Ishikawa (cell line): Measurements from ENCODE around the gene ACSL1.

Experiments used
- CEBPB ChIP-seq: IDR thresholded peaks from 2 replicates; pipeline ENCODE4 v1.6.1; 2012
- CREB1 ChIP-seq: IDR thresholded peaks from 2 replicates; pipeline ENCODE4 v1.6.1; 2012; ENCODE audit warnings: low read depth
- EGR1 ChIP-seq: IDR thresholded peaks from 2 replicates; pipeline ENCODE4 v1.6.1; 2012
- EP300 ChIP-seq: IDR thresholded peaks from 2 replicates; pipeline ENCODE4 v1.6.1; 2012; ENCODE audit warnings: borderline replicate concordance
- FOXM1 ChIP-seq: IDR thresholded peaks from 2 replicates; pipeline ENCODE4 v1.6.1; 2012; ENCODE audit warnings: low read depth, borderline replicate concordance
- MAX ChIP-seq: IDR thresholded peaks from 2 replicates; pipeline ENCODE4 v1.6.1; 2012
- NFIC ChIP-seq: IDR thresholded peaks from 2 replicates; pipeline ENCODE4 v1.6.1; 2012
- RAD21 ChIP-seq: IDR thresholded peaks from 2 replicates; pipeline ENCODE4 v1.6.1; 2012; ENCODE audit warnings: low read depth
- TAF1 ChIP-seq: IDR thresholded peaks from 2 replicates; pipeline ENCODE4 v1.6.1; 2012; ENCODE audit warnings: low read depth, mild to moderate bottlenecking
- TCF12 ChIP-seq: IDR thresholded peaks from 2 replicates; pipeline ENCODE4 v1.6.1; 2012; ENCODE audit warnings: low read depth
- TEAD4 ChIP-seq: IDR thresholded peaks from 2 replicates; pipeline ENCODE4 v1.6.1; 2012
- YY1 ChIP-seq: IDR thresholded peaks from 2 replicates; pipeline ENCODE4 v1.6.1; 2012; ENCODE audit warnings: low read depth
- ZBTB7A ChIP-seq: IDR thresholded peaks from 2 replicates; pipeline ENCODE4 v1.6.1; 2012; ENCODE audit warnings: low read depth
- TF ChIP-seq, protein P1 (sequence below): IDR thresholded peaks from 2 replicates; pipeline ENCODE4 v1.6.1; 2012
- TF ChIP-seq, protein P2 (sequence below): IDR thresholded peaks from 2 replicates; pipeline ENCODE4 v1.6.1; 2012; ENCODE audit warnings: low read depth, mild to moderate bottlenecking

The ACSL1 gene

DNA sequence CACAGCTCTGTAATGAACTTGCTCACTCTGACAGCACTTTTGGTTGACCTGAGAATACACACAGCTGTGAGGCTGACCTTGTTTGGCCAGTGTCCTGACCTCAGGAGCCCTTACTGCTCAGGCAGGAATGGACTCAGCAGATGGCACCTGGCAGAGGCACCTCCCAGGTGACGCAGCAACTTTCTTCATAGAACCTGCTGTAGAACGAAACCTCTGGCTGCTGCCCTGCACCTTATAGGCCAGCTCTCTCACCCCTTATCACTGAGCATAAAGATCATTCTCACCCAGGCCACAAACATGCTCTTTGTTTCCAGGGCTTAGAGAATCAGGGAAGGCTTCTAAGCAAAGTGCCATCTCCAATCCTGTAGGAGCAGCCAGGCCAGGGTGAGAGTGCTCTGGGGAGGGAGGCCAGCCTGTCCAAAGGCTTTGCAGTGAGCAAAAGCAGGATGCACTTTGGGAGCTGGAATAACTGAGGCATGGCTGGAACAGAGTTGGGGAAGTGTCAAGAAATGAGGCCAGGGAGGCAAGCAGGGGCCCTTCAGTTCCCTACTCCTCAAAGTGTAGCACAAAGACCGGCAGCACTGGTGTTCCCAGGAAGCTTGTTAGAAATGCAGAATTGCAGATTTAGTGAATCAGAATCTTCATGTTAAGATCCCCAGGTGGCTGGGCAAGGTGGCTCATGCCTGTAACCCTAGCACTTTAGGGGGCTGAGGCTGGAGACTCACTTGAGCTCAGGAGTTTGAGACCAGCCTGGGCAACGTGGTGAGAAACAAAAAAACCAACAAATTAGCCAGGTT lies 78.5 kb downstream of the ACSL1 start:
- TF ChIP-seq CEBPB (no peak), NFIC (no peak), TAF1 (no peak), TCF12 (no peak), EGR1 (no peak), TEAD4 (no peak), FOXM1 (0 out of 2 replicates have a peak, but pooled peaks have one; percentile 3), CREB1 (no peak), MAX (no peak), RAD21 (no peak), ZBTB7A (no peak), YY1 (peak; percentile 59; the same call in 1 of the 2 replicates), EP300 (no peak)
- TF ChIP-seq, protein P1, sequence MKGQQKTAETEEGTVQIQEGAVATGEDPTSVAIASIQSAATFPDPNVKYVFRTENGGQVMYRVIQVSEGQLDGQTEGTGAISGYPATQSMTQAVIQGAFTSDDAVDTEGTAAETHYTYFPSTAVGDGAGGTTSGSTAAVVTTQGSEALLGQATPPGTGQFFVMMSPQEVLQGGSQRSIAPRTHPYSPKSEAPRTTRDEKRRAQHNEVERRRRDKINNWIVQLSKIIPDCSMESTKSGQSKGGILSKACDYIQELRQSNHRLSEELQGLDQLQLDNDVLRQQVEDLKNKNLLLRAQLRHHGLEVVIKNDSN: no peak
- TF ChIP-seq, protein P2, sequence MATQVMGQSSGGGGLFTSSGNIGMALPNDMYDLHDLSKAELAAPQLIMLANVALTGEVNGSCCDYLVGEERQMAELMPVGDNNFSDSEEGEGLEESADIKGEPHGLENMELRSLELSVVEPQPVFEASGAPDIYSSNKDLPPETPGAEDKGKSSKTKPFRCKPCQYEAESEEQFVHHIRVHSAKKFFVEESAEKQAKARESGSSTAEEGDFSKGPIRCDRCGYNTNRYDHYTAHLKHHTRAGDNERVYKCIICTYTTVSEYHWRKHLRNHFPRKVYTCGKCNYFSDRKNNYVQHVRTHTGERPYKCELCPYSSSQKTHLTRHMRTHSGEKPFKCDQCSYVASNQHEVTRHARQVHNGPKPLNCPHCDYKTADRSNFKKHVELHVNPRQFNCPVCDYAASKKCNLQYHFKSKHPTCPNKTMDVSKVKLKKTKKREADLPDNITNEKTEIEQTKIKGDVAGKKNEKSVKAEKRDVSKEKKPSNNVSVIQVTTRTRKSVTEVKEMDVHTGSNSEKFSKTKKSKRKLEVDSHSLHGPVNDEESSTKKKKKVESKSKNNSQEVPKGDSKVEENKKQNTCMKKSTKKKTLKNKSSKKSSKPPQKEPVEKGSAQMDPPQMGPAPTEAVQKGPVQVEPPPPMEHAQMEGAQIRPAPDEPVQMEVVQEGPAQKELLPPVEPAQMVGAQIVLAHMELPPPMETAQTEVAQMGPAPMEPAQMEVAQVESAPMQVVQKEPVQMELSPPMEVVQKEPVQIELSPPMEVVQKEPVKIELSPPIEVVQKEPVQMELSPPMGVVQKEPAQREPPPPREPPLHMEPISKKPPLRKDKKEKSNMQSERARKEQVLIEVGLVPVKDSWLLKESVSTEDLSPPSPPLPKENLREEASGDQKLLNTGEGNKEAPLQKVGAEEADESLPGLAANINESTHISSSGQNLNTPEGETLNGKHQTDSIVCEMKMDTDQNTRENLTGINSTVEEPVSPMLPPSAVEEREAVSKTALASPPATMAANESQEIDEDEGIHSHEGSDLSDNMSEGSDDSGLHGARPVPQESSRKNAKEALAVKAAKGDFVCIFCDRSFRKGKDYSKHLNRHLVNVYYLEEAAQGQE: no peak

DNA sequence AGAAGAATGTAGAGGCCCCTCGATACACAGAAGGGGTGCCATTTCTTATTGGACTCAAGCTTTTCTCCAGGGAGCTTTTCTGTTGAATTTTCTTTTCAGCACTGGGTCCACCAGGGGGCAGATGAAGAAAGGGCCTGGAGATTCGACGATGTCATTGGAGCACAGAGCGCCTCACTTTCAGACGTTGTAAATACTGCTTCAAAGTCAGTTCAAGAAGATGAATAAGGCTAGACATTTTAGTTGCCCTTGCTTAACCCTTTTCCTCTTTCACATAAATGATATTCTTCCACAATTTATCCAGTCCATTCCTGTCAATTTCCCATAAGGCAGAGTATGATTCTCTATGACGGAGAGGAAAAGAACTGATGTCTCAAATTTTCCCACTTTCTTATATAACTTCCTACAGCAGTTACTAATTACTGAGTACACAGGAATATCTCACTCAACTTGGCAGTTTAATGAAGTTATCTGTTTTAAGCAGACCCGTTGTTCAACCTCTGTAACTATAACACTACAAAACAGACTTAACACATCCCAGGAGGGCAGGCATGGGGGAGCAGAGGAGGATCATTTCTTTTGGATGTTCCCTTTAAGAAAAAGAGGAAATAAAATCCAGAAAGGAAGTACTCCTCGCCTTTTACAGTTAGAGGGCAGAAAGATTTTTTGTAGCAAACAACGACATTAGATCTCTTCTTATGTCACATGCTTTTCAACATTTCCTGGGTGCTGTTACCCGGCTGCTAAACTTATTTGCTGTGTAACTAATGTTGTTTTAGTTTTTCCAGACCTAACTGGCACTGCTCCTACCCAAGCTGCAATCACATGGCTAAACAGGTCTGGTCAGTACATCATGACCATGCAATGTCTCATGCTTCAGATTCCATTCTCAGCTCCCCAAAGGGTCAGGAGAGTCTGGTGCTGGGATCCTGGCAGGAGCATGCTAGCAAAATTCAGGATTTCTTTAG lies 79.7 kb downstream of the ACSL1 start:
- TF ChIP-seq RAD21: peak; percentile 92
- TF ChIP-seq, protein P1: peak; percentile 87
- no peak for TF ChIP-seq CREB1
- TF ChIP-seq, protein P2: no peak
- TF ChIP-seq YY1: no peak
- peak; percentile 74 for TF ChIP-seq TCF12
- no peak for TF ChIP-seq FOXM1
- no peak for TF ChIP-seq EGR1
- no peak for TF ChIP-seq ZBTB7A
- TF ChIP-seq TAF1: 0 out of 2 replicates have a peak, but pooled peaks have one; percentile 31
- TF ChIP-seq NFIC: peak; percentile 82
- peak; percentile 82 for TF ChIP-seq MAX
- TF ChIP-seq TEAD4: peak; percentile 96
- peak; percentile 74 for TF ChIP-seq CEBPB
- peak; percentile 72; the same call in 1 of the 2 replicates for TF ChIP-seq EP300

GRCh38 chr4:184744236-184744635 lies 81.5 kb downstream of the ACSL1 start:
- TF ChIP-seq ZBTB7A (no peak), TEAD4 (no peak), NFIC (no peak), EP300 (no peak), CEBPB (no peak), FOXM1 (no peak), YY1 (no peak)
- TF ChIP-seq, protein P2: no peak
- TF ChIP-seq, protein P1: no peak
